Activated T-cell treated with anti-CD3 and anti-CD28 coated beads for 24 hours (primary cell): ENCODE measurements around the gene CEMIP.

Experiments
- DNase-seq: peaks from one replicate; pipeline ENCODE4 v3.0.0-alpha.2; 2020; ENCODE audit warnings: low read depth

Gene CEMIP

GRCh38 chr15:80849308-80849707 lies 70.1 kb downstream of the CEMIP start:
- DNase-seq, result no peak

GRCh38 chr15:80850941-80851451 lies 71.8 kb downstream of the CEMIP start:
- no peak for DNase-seq

GRCh38 chr15:80852676-80853075 lies 73.5 kb downstream of the CEMIP start:
- DNase-seq, result no peak

- no peak for DNase-seq
These were observed 74.9 kb downstream of the CEMIP start for GRCh38 chr15:80854104-80854503.

- no peak for DNase-seq
These were observed 76.0 kb downstream of the CEMIP start for GRCh38 chr15:80855206-80855605.

- DNase-seq, result no peak
These were observed 77.2 kb downstream of the CEMIP start for GRCh38 chr15:80856400-80856799.

- no peak for DNase-seq
These were observed 77.7 kb downstream of the CEMIP start for GRCh38 chr15:80856809-80857377.

GRCh38 chr15:80861731-80862170 lies 82.6 kb downstream of the CEMIP start:
- no peak for DNase-seq

- no peak for DNase-seq
These were observed 85.5 kb downstream of the CEMIP start for GRCh38 chr15:80864666-80865065.

GRCh38 chr15:80866936-80867335 lies 87.8 kb downstream of the CEMIP start:
- DNase-seq, result no peak

GRCh38 chr15:80870366-80870765 lies 91.2 kb downstream of the CEMIP start:
- no peak for DNase-seq

GRCh38 chr15:80870893-80871292 lies 91.7 kb downstream of the CEMIP start:
- no peak for DNase-seq

- DNase-seq, result no peak
These were observed 92.7 kb downstream of the CEMIP start for GRCh38 chr15:80871858-80872257.

GRCh38 chr15:80873366-80873952 lies 94.3 kb downstream of the CEMIP start:
- DNase-seq, result no peak

GRCh38 chr15:80875568-80876347 lies 96.6 kb downstream of the CEMIP start:
- no peak for DNase-seq

- no peak for DNase-seq
These were observed 97.1 kb downstream of the CEMIP start for GRCh38 chr15:80876348-80876674.

GRCh38 chr15:80878242-80878866 lies 99.2 kb downstream of the CEMIP start:
- no peak for DNase-seq

GRCh38 chr15:80878867-80879250 lies 99.7 kb downstream of the CEMIP start:
- no peak for DNase-seq

- no peak for DNase-seq
These were observed 100.9 kb downstream of the CEMIP start for GRCh38 chr15:80880086-80880485.

- no peak for DNase-seq
These were observed 104.5 kb downstream of the CEMIP start for GRCh38 chr15:80883641-80884040.

GRCh38 chr15:80885016-80885579 lies 105.9 kb downstream of the CEMIP start:
- no peak for DNase-seq

GRCh38 chr15:80887148-80887547 lies 108.0 kb downstream of the CEMIP start:
- no peak for DNase-seq

GRCh38 chr15:80888846-80889245 lies 109.7 kb downstream of the CEMIP start:
- DNase-seq, result no peak
